ENCODE data around the gene LCE1C. TPM values are rescaled to one million over a fixed set of nuclear protein-coding genes. Genes with fewer than 3 reads are reported as not detected.

LCE1C gene
- total and polyA plus RNA-seq, 9 of the 15 experiments (the other 6 are each of a cell fraction or from before 2014, with no cell fraction given) = not detected

DNA sequence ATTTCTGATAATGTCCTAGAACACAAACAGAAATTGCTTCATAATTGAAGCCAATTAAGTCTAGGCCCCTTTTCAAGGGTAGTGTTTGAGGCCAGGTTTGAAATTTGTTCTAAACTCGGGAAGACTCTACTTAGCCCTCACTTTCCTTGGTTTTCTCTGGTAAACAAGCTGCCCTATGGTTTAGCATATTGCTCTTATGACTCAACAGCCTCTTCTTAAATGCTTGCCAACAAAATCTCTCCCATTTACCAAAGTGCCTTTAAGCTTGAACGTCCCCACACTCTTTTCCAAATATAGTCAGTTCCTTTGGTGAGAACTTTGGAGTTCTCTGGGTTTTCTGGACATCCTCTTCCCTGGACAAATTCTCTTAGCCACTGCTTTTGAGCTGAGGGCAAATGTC lies 30.4 kb upstream of the LCE1C start (continued):
- TF ChIP-seq PTBP1 (IDR thresholded peaks at IDR 0.05; ENCODE audit: low read depth, low read length) = no peak
- TF ChIP-seq SMAD4 (CRISPR knock-in tag; conservative IDR thresholded peaks at IDR 0.05) = no peak

DNA sequence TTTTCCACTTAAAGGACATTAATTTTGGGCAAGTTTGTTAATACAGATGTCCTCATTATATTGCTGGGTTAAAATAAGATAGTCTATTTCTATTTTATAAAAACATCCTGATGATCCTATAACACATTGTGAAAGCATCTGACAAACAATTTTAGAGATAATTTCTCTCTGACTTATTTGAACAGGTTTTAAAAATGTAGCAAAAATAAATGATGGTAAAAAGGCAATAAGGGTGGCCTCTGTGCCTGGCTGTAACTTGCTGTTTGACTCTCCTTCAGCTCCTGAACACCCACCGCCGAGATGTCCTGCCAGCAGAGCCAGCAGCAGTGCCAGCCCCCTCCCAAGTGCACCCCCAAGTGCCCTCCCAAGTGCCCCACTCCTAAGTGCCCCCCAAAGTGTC lies 20.7 kb upstream of the LCE1C start, which contains the start of gene LCE1A:
LCE1A (plus strand) TSS at position 301 of the 400 bp plus-strand sequence; CDS start at position 301, 0 bp downstream.
- WGBS (ENCODE audit: insufficient coverage, low coverage, missing lambda C conversion rate) = 0% methylated on average over 2 of the region's 2 CpGs
- BruUV-seq (replicated peaks) = no TSS peak

More for the DNA sequence above, 20.7 kb upstream of the LCE1C start, which contains the start of gene LCE1A:
- H3K4me1 ChIP-seq (replicated peaks in 1 of 2; ENCODE audit: control insufficient read depth in 2 of 2, insufficient read depth in 2 of 2, low read length in 2 of 2) = no peaks in the 10 kb centered on the region
- intact Hi-C loops (cut with micrococcal nuclease) = no loop called here
- H3K4me3 ChIP-seq = no peak within 1 kb of the TSS
- H4K20me1 ChIP-seq (replicated peaks; ENCODE audit: control insufficient read depth, insufficient read depth, low read length) = no peaks in the 10 kb centered on the region
- ATAC-seq (no peak), DNase-seq (ENCODE audit: extremely low read depth in 1 of 4, low spot score in 3 of 4) (no peak), FAIRE-seq (no peak)
- H3K4me2 ChIP-seq (ENCODE audit: insufficient read depth, low read length) = no peak within 1 kb of the TSS
- POLR2A ChIA-PET = interaction anchor here (1.1 kb wide), 1 partner anchor 10 kb away, joined by 3 read pairs; no protein-coding TSS in a partner anchor
- CTCF ChIA-PET (ENCODE audit: low intra/inter-chr PET ratio) = no interaction called here
- H3K36me3 ChIP-seq (ENCODE audit: control insufficient read depth, insufficient read depth, low read length) = no peaks in the 10 kb centered on the region
- H3K27me3 ChIP-seq (ENCODE audit: control insufficient read depth in 2 of 2, insufficient read depth in 2 of 2, low read length in 2 of 2) = no peaks in the 10 kb centered on the region
- in situ Hi-C loops (cut with MboI) = no loop called here
- no peaks in the 10 kb centered on the region for H3K9me1 ChIP-seq (ENCODE audit: control insufficient read depth, insufficient read depth, low read length)
- no peak within 1 kb of the TSS for H3K27ac ChIP-seq (ENCODE audit: extremely low read depth, low read depth, low read length)
- no peak within 1 kb of the TSS for H2AFZ ChIP-seq (ENCODE audit: low read depth, low read length)
- no peaks in the 10 kb centered on the region for H3K9me3 ChIP-seq (replicated peaks; ENCODE audit: control insufficient read depth, insufficient read depth, low read depth, low read length)
- no peaks in the 10 kb centered on the region for H3K79me2 ChIP-seq (ENCODE audit: control insufficient read depth, insufficient read depth, low read length)
- H3K9ac ChIP-seq (ENCODE audit: insufficient read depth in 1 of 2, low read depth in 2 of 2, low read length in 2 of 2) = no peak within 1 kb of the TSS
- TF ChIP-seq RB1 (IDR thresholded peaks at IDR 0.05; ENCODE audit: low read depth) (no peak), KDM2B (CRISPR knock-in tag; IDR thresholded peaks at IDR 0.05) (no peak), ZC3H11A (IDR thresholded peaks at IDR 0.05; ENCODE audit: low read depth, low read length) (no peak), PTRF (tag; IDR thresholded peaks at IDR 0.05) (no peak), BHLHE40 (IDR thresholded peaks at IDR 0.05; ENCODE audit: low read length) (no peak), TAF1 (IDR thresholded peaks at IDR 0.05; ENCODE audit: control insufficient read depth, extremely low read depth, insufficient read depth, low read length, severe bottlenecking) (no peak), MYC (IDR thresholded peaks at IDR 0.05; ENCODE audit: low read depth, low read length) (no peak), MYC (CRISPR knock-in tag; IDR thresholded peaks at IDR 0.05; ENCODE audit: borderline replicate concordance, low read depth) (no peak), ZNF23 (CRISPR knock-in tag; IDR thresholded peaks at IDR 0.05) (no peak), NR4A1 (CRISPR knock-in tag; IDR thresholded peaks at IDR 0.05) (no peak), NR4A1 (tag; IDR thresholded peaks at IDR 0.05) (no peak), FIP1L1 (IDR thresholded peaks at IDR 0.05; ENCODE audit: low read depth, low read length, poor library complexity, severe bottlenecking) (no peak), HLTF (IDR thresholded peaks at IDR 0.05) (no peak)
- TF ChIP-seq, protein P1, sequence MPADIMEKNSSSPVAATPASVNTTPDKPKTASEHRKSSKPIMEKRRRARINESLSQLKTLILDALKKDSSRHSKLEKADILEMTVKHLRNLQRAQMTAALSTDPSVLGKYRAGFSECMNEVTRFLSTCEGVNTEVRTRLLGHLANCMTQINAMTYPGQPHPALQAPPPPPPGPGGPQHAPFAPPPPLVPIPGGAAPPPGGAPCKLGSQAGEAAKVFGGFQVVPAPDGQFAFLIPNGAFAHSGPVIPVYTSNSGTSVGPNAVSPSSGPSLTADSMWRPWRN (IDR thresholded peaks at IDR 0.05; ENCODE audit: low read depth) = no peak
- TF ChIP-seq, protein P2, sequence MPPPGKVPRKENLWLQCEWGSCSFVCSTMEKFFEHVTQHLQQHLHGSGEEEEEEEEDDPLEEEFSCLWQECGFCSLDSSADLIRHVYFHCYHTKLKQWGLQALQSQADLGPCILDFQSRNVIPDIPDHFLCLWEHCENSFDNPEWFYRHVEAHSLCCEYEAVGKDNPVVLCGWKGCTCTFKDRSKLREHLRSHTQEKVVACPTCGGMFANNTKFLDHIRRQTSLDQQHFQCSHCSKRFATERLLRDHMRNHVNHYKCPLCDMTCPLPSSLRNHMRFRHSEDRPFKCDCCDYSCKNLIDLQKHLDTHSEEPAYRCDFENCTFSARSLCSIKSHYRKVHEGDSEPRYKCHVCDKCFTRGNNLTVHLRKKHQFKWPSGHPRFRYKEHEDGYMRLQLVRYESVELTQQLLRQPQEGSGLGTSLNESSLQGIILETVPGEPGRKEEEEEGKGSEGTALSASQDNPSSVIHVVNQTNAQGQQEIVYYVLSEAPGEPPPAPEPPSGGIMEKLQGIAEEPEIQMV (tag; conservative IDR thresholded peaks at IDR 0.05; ENCODE audit: low read depth) = no peak
- TF ChIP-seq, protein P3, sequence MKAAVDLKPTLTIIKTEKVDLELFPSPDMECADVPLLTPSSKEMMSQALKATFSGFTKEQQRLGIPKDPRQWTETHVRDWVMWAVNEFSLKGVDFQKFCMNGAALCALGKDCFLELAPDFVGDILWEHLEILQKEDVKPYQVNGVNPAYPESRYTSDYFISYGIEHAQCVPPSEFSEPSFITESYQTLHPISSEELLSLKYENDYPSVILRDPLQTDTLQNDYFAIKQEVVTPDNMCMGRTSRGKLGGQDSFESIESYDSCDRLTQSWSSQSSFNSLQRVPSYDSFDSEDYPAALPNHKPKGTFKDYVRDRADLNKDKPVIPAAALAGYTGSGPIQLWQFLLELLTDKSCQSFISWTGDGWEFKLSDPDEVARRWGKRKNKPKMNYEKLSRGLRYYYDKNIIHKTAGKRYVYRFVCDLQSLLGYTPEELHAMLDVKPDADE (conservative IDR thresholded peaks at IDR 0.05; ENCODE audit: control insufficient read depth, low read depth, low read length) = no peak

Data from K562 (cell line).